HepG2 (cell line): ENCODE results near the gene ERF. TPM values are rescaled to one million over a fixed set of nuclear protein-coding genes. Genes with fewer than 3 reads are reported as not detected.
A peak's percentile ranks its signal among the peaks of the same experiment; 100 is the strongest.

ENCODE experiments used
- FOXJ3 ChIP-seq: sonication (generic); formaldehyde crosslinking; IDR thresholded peaks from 2 replicates; pipeline ENCODE4 v1.4.0; 2020; ENCODE audit warnings: missing genetic modification reagents, mild to moderate bottlenecking, borderline replicate concordance
- GTF3A ChIP-seq: sonication (generic); formaldehyde crosslinking; conservative IDR thresholded peaks from 2 replicates; pipeline ENCODE4 v1.4.0; 2020; ENCODE audit warnings: mild to moderate bottlenecking, missing genetic modification reagents
- KDM2A ChIP-seq: sonication (generic); formaldehyde crosslinking; IDR thresholded peaks from 2 replicates; pipeline ENCODE4 v1.4.0; 2020; ENCODE audit warnings: low read depth, missing genetic modification reagents, borderline replicate concordance
- MYNN ChIP-seq: sonication (generic); formaldehyde crosslinking; IDR thresholded peaks from 2 replicates; pipeline ENCODE4 v1.4.0; 2020; ENCODE audit warnings: mild to moderate bottlenecking, low read depth, missing genetic modification reagents
- PHF5A ChIP-seq: IDR thresholded peaks from one replicate; pipeline ENCODE4 v1.6.1; 2018; ENCODE audit warnings: low read depth, missing genetic modification reagents; ENCODE audit not compliant: unreplicated experiment
- PITX1 ChIP-seq: sonication (generic); formaldehyde crosslinking; IDR thresholded peaks from 2 replicates; pipeline ENCODE4 v1.5.1; 2020; ENCODE audit warnings: mild to moderate bottlenecking, missing genetic modification reagents
- SCMH1 ChIP-seq: sonication (generic); formaldehyde crosslinking; IDR thresholded peaks from 2 replicates; pipeline ENCODE4 v1.9.0; 2021; ENCODE audit warnings: missing genetic modification reagents, mild to moderate bottlenecking, borderline replicate concordance
- SYNCRIP ChIP-seq: fragments of 200-400 bp; formaldehyde crosslinking; IDR thresholded peaks from 2 replicates; pipeline ENCODE4 v1.6.1; 2018; ENCODE audit warnings: mild to moderate bottlenecking, low read depth, low read length; ENCODE audit not compliant: insufficient read depth
- ZNF17 ChIP-seq: sonication (generic); formaldehyde crosslinking; IDR thresholded peaks from 2 replicates; pipeline ENCODE4 v1.5.0; 2020; ENCODE audit warnings: mild to moderate bottlenecking, missing genetic modification reagents
- ZNF747 ChIP-seq: sonication (generic); formaldehyde crosslinking; IDR thresholded peaks from 2 replicates; pipeline ENCODE4 v1.8.1; 2023; ENCODE audit warnings: missing genetic modification reagents, mild to moderate bottlenecking, borderline replicate concordance
- ZNF790 ChIP-seq: sonication (generic); formaldehyde crosslinking; IDR thresholded peaks from 2 replicates; pipeline ENCODE4 v1.8.0; 2022; ENCODE audit warnings: missing genetic modification reagents, mild to moderate bottlenecking, borderline replicate concordance
- polyA plus RNA-seq, 8 experiments: library from polyadenylated mRNA; depleted of rRNA in 3 of 8; stranded (reverse) in 7 of 8; unstranded in 1 of 8; fragments of >200 nt; fragmentation: Illumina TruSeq in 4 of 8; extraction: Trizol in 4 of 8; gene quantifications; 2 replicates each; pipeline versions ENCODE4 v1.2.1 to v1.2.3, GENCODE V29; 2011 to 2016; ENCODE audit warnings: low read depth in 4 of 8, missing spikeins in 1 of 8, mixed read lengths in 1 of 8; ENCODE audit not compliant: insufficient read depth in 1 of 8
- total RNA-seq, 5 experiments: library from RNA; depleted of rRNA; stranded (reverse); fragments of >200 nt; fragmentation: Illumina TruSeq; extraction: Trizol; gene quantifications; 2 replicates each; pipeline ENCODE4 v1.2.3, GENCODE V29; 2016; ENCODE audit warnings: low read depth in 1 of 5
- TF ChIP-seq, protein P1 (sequence below): sonication (generic); formaldehyde crosslinking; IDR thresholded peaks from 2 replicates; pipeline ENCODE4 v1.8.1; 2022; ENCODE audit warnings: low read depth, mild to moderate bottlenecking, missing genetic modification reagents
- TF ChIP-seq, protein P2 (sequence below): sonication (generic); formaldehyde crosslinking; IDR thresholded peaks from 2 replicates; pipeline ENCODE4 v1.5.0; 2020; ENCODE audit warnings: mild to moderate bottlenecking, missing genetic modification reagents
- TF ChIP-seq, protein P3 (sequence below): sonication (generic); formaldehyde crosslinking; IDR thresholded peaks from 2 replicates; pipeline ENCODE4 v1.5.1; 2020; ENCODE audit warnings: mild to moderate bottlenecking, missing genetic modification reagents, moderate library complexity
- TF ChIP-seq, protein P4 (sequence below): sonication (generic); formaldehyde crosslinking; IDR thresholded peaks from 2 replicates; pipeline ENCODE4 v1.5.0; 2020; ENCODE audit warnings: mild to moderate bottlenecking, missing genetic modification reagents, moderate library complexity

Gene ERF
- total and polyA plus RNA-seq, 2 of the 13 experiments (the other 11 are each of a cell fraction or from before 2014, with no cell fraction given): 67.1 to 69.9 TPM

DNA sequence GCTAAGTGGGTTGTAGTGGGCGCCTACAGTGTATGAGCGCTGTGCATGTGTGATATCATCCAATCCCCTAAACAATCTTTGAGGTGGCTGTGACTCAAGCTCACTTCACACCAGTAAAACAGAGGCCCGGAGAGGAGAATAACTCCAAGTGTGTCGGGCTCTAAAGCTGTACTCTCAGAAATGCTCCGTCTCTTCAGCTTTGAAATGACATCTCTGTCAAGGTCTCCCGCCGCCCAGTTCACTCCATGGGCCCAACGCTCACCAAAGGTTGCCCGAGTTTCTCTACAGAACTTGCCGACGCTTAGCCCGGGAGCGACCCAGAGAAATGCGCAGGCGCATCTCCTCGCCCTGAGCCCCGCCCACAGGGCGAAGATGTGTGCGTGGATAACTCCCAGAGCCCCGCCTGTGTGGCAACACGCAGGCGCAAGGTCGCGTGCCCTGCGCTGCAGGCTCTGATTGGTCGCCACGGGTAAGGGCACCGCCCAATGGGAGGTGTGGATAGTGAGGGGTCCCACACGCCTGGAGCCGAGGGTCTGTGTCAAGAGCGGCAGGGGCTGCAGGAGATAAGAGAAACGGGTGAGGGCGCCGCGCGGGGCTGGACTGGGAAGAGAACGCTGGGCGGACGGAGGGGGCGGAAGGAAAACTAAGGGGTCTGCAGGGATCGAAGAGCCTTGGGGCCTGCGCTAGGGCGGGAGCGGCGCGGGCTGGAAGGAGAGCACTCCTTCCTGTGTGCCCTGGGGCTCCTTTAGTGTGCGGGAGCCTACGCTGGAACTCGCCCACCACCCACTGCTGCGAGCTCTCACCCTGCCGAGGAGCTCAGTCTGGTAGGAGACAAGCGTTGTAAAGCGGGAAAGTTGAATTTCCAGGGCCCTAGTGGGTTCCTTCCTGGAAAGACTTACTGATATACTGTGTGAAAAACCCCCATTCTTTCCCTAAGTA is 34.8 kb downstream of the ERF start, which contains the start of gene ZNF526 (continued):
- peak; percentile 85; the same call in 1 of the 2 replicates for TF ChIP-seq KDM2A (CRISPR knock-in tag)
- no peak for TF ChIP-seq PITX1 (CRISPR knock-in tag)
- TF ChIP-seq, protein P1, sequence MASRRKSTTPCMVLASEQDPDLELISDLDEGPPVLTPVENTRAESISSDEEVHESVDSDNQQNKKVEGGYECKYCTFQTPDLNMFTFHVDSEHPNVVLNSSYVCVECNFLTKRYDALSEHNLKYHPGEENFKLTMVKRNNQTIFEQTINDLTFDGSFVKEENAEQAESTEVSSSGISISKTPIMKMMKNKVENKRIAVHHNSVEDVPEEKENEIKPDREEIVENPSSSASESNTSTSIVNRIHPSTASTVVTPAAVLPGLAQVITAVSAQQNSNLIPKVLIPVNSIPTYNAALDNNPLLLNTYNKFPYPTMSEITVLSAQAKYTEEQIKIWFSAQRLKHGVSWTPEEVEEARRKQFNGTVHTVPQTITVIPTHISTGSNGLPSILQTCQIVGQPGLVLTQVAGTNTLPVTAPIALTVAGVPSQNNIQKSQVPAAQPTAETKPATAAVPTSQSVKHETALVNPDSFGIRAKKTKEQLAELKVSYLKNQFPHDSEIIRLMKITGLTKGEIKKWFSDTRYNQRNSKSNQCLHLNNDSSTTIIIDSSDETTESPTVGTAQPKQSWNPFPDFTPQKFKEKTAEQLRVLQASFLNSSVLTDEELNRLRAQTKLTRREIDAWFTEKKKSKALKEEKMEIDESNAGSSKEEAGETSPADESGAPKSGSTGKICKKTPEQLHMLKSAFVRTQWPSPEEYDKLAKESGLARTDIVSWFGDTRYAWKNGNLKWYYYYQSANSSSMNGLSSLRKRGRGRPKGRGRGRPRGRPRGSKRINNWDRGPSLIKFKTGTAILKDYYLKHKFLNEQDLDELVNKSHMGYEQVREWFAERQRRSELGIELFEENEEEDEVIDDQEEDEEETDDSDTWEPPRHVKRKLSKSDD: no peak
- peak; percentile 82 for TF ChIP-seq PHF5A (CRISPR knock-in tag)
- peak; percentile 17; the same call in 1 of the 2 replicates for TF ChIP-seq FOXJ3
- 0 out of 2 replicates have a peak, but pooled peaks have one; percentile 31 for TF ChIP-seq MYNN (CRISPR knock-in tag)
- TF ChIP-seq, protein P2, sequence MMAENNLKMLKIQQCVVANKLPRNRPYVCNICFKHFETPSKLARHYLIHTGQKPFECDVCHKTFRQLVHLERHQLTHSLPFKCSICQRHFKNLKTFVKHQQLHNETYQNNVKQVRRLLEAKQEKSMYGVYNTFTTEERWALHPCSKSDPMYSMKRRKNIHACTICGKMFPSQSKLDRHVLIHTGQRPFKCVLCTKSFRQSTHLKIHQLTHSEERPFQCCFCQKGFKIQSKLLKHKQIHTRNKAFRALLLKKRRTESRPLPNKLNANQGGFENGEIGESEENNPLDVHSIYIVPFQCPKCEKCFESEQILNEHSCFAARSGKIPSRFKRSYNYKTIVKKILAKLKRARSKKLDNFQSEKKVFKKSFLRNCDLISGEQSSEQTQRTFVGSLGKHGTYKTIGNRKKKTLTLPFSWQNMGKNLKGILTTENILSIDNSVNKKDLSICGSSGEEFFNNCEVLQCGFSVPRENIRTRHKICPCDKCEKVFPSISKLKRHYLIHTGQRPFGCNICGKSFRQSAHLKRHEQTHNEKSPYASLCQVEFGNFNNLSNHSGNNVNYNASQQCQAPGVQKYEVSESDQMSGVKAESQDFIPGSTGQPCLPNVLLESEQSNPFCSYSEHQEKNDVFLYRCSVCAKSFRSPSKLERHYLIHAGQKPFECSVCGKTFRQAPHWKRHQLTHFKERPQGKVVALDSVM (CRISPR knock-in tag): 0 out of 2 replicates have a peak, but pooled peaks have one; percentile 38
- TF ChIP-seq ZNF17 (CRISPR knock-in tag): no peak
- TF ChIP-seq, protein P3, sequence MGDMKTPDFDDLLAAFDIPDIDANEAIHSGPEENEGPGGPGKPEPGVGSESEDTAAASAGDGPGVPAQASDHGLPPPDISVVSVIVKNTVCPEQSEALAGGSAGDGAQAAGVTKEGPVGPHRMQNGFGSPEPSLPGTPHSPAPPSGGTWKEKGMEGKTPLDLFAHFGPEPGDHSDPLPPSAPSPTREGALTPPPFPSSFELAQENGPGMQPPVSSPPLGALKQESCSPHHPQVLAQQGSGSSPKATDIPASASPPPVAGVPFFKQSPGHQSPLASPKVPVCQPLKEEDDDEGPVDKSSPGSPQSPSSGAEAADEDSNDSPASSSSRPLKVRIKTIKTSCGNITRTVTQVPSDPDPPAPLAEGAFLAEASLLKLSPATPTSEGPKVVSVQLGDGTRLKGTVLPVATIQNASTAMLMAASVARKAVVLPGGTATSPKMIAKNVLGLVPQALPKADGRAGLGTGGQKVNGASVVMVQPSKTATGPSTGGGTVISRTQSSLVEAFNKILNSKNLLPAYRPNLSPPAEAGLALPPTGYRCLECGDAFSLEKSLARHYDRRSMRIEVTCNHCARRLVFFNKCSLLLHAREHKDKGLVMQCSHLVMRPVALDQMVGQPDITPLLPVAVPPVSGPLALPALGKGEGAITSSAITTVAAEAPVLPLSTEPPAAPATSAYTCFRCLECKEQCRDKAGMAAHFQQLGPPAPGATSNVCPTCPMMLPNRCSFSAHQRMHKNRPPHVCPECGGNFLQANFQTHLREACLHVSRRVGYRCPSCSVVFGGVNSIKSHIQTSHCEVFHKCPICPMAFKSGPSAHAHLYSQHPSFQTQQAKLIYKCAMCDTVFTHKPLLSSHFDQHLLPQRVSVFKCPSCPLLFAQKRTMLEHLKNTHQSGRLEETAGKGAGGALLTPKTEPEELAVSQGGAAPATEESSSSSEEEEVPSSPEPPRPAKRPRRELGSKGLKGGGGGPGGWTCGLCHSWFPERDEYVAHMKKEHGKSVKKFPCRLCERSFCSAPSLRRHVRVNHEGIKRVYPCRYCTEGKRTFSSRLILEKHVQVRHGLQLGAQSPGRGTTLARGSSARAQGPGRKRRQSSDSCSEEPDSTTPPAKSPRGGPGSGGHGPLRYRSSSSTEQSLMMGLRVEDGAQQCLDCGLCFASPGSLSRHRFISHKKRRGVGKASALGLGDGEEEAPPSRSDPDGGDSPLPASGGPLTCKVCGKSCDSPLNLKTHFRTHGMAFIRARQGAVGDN (CRISPR knock-in tag): peak; percentile 88
- TF ChIP-seq, protein P4, sequence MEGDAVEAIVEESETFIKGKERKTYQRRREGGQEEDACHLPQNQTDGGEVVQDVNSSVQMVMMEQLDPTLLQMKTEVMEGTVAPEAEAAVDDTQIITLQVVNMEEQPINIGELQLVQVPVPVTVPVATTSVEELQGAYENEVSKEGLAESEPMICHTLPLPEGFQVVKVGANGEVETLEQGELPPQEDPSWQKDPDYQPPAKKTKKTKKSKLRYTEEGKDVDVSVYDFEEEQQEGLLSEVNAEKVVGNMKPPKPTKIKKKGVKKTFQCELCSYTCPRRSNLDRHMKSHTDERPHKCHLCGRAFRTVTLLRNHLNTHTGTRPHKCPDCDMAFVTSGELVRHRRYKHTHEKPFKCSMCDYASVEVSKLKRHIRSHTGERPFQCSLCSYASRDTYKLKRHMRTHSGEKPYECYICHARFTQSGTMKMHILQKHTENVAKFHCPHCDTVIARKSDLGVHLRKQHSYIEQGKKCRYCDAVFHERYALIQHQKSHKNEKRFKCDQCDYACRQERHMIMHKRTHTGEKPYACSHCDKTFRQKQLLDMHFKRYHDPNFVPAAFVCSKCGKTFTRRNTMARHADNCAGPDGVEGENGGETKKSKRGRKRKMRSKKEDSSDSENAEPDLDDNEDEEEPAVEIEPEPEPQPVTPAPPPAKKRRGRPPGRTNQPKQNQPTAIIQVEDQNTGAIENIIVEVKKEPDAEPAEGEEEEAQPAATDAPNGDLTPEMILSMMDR (CRISPR knock-in tag): peak; percentile 62
- no peak for TF ChIP-seq GTF3A (CRISPR knock-in tag)
- peak; percentile 74; the same call in 1 of the 2 replicates for TF ChIP-seq ZNF790 (CRISPR knock-in tag)
- no peak for TF ChIP-seq SYNCRIP
- no peak; the same call in 1 of the 2 replicates for TF ChIP-seq ZNF747 (CRISPR knock-in tag)
- TF ChIP-seq SCMH1: no peak
